GM12801 (cell line): ENCODE measurements around the gene CABP4.

Experiments
- CTCF ChIP-seq: IDR thresholded peaks from one replicate; pipeline ENCODE4 v1.5.1; 2011; ENCODE audit warnings: control low read depth; ENCODE audit not compliant: insufficient read length; ENCODE audit errors: extremely low read depth

The CABP4 gene

DNA sequence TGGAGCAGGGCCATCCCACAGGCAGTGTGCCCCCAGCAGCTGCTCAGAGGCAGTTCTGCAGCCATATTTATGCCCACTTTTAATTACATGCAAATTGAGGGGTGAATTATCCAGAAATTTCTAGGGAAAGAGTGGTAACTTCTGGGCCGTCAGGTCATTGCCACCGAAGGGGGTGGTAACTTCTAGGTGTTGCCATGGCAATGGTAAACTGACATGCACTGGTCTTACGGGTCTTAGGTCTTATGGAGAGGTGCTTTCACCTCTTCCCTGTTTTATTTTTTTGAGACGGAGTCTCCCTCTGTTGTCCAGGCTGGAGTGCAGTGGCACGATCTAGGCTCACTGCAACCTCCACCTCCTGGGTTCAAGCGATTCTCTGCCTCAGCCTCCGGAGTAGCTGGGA is 17.7 kb downstream of the CABP4 start:
- TF ChIP-seq CTCF: no peak

DNA sequence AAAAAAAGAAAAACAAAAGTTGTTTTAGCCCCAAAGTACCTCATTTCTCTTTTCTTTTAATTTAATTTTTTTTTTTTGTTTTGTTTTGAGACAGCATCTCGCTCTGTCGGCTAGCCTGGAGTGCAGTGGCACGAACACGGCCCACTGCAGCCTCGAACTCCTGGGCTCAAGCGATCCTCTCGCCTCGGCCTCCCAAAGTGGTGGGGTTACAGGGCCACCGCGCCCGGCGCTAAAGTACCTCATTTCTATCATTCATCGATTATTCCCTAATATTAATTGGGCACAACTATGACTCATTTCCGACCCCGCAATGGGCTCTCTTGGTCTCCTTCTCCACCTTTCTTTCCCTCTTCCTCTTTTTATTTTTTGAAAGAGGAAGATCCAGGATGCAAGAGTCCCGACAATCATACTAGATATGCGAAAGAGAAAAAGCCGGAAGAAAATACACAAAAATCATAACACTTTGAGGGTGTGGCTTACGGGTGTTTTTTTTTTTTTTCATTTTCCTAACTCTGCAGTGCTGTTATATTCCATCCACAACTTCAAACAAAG is 27.2 kb downstream of the CABP4 start:
- no peak for TF ChIP-seq CTCF

DNA sequence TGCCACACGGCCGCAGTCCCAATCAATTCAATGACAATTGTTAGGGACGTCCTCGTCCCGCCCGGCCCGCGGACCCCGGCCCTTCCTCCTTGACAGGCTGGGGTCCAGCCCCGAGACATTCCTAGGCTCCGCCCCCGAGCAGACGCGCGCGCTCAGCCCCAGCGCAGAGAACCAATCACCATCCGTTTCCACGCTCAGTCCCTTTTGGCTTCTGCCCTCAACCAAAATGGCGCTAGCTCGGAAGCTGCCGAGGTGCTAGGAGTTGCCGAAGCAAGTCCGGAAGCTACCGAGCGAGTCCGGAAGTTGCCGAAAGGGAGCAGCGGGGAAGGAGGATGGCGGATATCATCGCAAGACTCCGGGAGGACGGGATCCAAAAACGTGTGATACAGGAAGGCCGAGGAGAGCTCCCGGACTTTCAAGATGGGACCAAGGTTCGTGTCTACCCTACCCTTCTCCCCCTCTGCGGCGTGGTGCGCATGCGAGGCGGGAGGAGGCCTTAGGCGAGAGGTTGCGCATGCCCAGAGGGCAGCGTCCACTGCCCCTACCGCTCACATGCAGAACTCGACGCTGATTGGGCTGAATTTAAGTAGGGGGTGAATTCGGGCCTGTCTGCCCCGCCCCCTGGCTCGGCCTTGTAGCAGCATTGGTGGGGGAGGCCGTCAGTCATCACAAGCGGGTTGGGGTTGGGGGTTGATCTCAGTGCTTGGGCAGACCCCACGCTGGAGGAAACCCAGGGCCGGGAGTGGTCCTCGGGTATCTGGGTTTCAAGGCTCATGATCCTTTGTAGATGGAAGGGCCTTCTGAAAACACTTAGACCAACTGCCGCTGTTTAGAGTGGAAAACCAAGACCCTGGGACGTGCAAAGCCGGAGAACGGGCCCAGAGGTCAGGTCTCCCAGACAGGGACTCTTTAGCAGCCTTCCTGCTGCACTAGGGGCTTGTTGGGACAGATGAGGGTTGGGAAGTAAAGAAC is 28.0 kb downstream of the CABP4 start, which contains the start of gene AIP:
AIP (plus strand) TSS at position 200 of the 972 bp plus-strand sequence; CDS start at position 333, 133 bp downstream.
- TF ChIP-seq CTCF: no peak

DNA sequence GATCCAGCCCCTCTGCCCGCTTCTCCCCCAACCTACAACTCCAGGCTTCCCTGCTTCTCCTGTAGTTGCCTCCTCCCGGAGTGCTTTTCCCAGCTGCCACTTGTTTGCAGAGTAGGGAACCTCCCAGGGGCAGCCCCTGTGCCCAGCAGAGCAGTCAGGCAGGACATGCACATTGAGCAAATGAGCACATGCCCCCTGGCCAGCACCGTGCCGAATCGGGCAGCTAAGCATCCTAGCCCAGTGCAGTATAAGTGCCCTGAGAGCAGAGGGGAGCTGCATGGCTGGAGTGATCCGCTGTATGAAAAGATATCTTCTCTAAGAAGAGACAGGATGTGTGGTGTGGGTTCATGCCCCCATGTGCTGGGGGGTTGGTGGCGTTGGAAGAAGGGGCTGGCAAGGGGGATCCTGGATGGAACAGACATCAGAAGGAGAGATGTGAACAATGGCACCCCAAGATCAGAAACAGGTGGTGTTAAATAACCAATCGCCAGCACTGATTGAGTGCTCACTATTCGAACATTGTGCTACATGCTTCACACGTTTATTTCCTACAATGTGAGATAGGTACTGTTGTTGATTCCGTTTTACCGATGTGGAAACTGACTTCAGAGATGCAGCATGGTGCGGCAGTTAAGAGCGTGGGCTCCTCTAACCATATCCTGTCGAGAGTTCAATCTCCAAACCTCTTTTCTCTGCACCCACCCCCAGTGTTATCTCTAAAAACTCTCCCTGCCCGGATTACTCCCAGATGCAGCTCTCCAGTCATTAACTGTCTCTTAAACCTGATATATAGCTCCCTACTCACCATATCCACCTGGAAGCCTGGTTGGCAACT is 28.9 kb downstream of the CABP4 start:
- TF ChIP-seq CTCF: no peak

GRCh38 chr11:67484847-67485311 is 29.7 kb downstream of the CABP4 start:
- TF ChIP-seq CTCF: no peak

GRCh38 chr11:67486481-67487195 is 31.5 kb downstream of the CABP4 start:
- no peak for TF ChIP-seq CTCF
